ENCODE measurements around the gene MZF1.

DNA sequence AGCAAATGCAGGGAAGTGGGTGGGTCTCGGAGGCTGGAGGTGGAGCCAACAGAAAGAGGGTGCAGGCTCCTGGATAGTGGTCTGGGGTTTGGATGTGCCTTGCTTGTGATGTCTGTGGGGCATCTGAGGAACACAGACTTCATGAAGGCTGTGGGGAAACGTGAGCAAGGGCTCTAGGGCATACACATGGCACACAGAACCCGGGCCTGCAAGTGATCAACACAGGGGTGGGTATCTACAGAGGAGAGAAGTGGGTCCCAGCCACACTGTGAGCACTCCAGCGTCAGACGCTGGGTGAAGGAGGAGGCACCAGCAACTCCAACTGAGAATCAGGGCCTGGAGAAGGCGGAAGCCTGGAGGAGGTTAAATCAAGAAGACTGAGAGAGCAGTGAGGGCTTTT lies 9.3 kb downstream of the MZF1 start:
- TF ChIP-seq, protein P1, sequence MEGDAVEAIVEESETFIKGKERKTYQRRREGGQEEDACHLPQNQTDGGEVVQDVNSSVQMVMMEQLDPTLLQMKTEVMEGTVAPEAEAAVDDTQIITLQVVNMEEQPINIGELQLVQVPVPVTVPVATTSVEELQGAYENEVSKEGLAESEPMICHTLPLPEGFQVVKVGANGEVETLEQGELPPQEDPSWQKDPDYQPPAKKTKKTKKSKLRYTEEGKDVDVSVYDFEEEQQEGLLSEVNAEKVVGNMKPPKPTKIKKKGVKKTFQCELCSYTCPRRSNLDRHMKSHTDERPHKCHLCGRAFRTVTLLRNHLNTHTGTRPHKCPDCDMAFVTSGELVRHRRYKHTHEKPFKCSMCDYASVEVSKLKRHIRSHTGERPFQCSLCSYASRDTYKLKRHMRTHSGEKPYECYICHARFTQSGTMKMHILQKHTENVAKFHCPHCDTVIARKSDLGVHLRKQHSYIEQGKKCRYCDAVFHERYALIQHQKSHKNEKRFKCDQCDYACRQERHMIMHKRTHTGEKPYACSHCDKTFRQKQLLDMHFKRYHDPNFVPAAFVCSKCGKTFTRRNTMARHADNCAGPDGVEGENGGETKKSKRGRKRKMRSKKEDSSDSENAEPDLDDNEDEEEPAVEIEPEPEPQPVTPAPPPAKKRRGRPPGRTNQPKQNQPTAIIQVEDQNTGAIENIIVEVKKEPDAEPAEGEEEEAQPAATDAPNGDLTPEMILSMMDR (IDR thresholded peaks at IDR 0.05; ENCODE audit: insufficient read depth, low read depth, low read length): no peak
- TF ChIP-seq EZH2 (IDR thresholded peaks at IDR 0.05; ENCODE audit: insufficient read depth, low read length): no peak
